Stomach (tissue), 9 donors: ENCODE data around the gene EPS8L1. TPM values are rescaled to one million over a fixed set of nuclear protein-coding genes. Genes with fewer than 3 reads are reported as not detected.

Experiments
- DNase-seq, 2 donors: peaks; one replicate each; pipeline versions ENCODE4 v3.0.0 to v3.0.0-alpha.2; 2013 to 2019
- H3K27ac ChIP-seq, 5 donors: fragments of 200-600 bp in 4 of 5; sonication (generic) in 4 of 5; one replicate each; pipeline ENCODE4 v1.5.1; 2013 to 2019; ENCODE audit warnings: mild to moderate bottlenecking in 1 of 5, moderate library complexity in 1 of 5
- H3K27me3 ChIP-seq, 3 donors: fragments of 200-600 bp; sonication (generic); one replicate each; pipeline ENCODE4 v1.5.1; 2017 to 2019; ENCODE audit warnings: mixed run types in 1 of 3
- H3K36me3 ChIP-seq, 4 donors: fragments of 200-600 bp; sonication (generic); 1 replicate in 3 of 4; 2 replicates in 1 of 4; pipeline ENCODE4 v1.5.1; 2016 to 2019
- H3K4me1 ChIP-seq, 4 donors: fragments of 200-600 bp; sonication (generic); one replicate each; pipeline ENCODE4 v1.5.1; 2016 to 2019
- H3K4me3 ChIP-seq, 4 donors: fragments of 200-600 bp; sonication (generic) in 3 of 4; one replicate each; pipeline ENCODE4 v1.5.1; 2016 to 2019; ENCODE audit warnings: mild to moderate bottlenecking in 1 of 4
- H3K9me3 ChIP-seq, 4 donors: fragments of 200-600 bp; sonication (generic); one replicate each; pipeline ENCODE4 v1.5.1; 2016 to 2019
- EP300 ChIP-seq: sonication (generic); formaldehyde crosslinking; IDR thresholded peaks from one replicate; pipeline ENCODE4 v1.6.1; 2017; ENCODE audit warnings: antibody characterized with exemption
- POLR2A ChIP-seq, 4 donors: fragments of 450-650 bp; IDR thresholded peaks; one replicate each; pipeline ENCODE4 v1.6.1; 2016; ENCODE audit warnings: antibody characterized with exemption in 4 of 4, control low read depth in 2 of 4, mild to moderate bottlenecking in 1 of 4, moderate library complexity in 1 of 4
- POLR2AphosphoS5 ChIP-seq, 3 donors: sonication (generic); formaldehyde crosslinking; IDR thresholded peaks; one replicate each; pipeline ENCODE4 v1.6.1; 2016; ENCODE audit warnings: antibody characterized with exemption in 3 of 3
- WGBS, 5 donors: extraction: QIAGEN DNeasy Blood & Tissue Kit in 3 of 5; methylation state at CpG; one replicate each; pipeline versions ENCODE4 v1.1.5 to v1.1.7; 2013 to 2018; 5-methylcytosine and 5-hydroxymethylcytosine counted together
- intact Hi-C: fragments of 100-400 bp; cut with DNase I; formaldehyde crosslinking; loops from one replicate; pipeline ENCODE4 v1.15.1; 2023; ENCODE audit warnings: low total_unique reads
- polyA plus RNA-seq, 3 donors: library from polyadenylated mRNA; stranded (reverse); fragments of 200-250 nt; gene quantifications; one replicate each; pipeline ENCODE4 v1.2.3, GENCODE V29; 2013
- total RNA-seq, 5 donors: library from RNA; depleted of rRNA; stranded (reverse); fragments of >200 nt; gene quantifications; one replicate each; pipeline versions ENCODE4 v1.1.0 to v1.2.3, GENCODE V29; 2014 to 2016
- TF ChIP-seq, protein P1 (sequence below), 7 experiments: fragments of 450-650 bp in 4 of 7; fragments of 200-600 bp in 3 of 7; sonication (generic) in 3 of 7; IDR thresholded peaks; one replicate each; pipeline ENCODE4 v1.5.1; 2016 to 2019; ENCODE audit warnings: antibody characterized with exemption in 7 of 7, control low read depth in 2 of 7, mild to moderate bottlenecking in 1 of 7
- donor health status: healthy with polysubstance abuse.
- donor health status: Bipolar disorder and iron deficiency.
- donor health status: healthy.

EPS8L1 gene
- total and polyA plus RNA-seq, 8 donors, result 32.3 to 320 (median 101) TPM

DNA sequence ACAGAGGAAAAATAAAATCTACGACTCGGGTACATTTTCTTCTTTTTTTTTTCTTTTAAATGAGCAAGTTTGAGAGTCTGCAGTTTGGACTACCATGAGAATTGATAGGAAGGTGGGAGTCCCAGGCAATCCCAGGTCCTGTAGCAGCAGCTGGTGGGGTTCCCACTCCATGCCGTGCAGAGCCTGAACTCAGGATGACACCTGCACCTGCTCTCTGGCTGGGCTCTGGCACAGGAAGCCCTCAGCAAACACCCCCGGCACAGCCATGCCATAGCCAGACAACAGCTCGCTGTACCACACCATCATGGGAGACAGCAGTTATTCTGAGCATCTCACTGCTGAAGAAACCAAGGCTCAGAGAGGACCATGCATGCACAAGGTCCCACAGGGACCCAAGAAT lies 31.4 kb upstream of the EPS8L1 start:
- intact Hi-C loops, result no loop called here
- no peak for DNase-seq
- Histone ChIP-seq H3K27me3 (no peaks in the 10 kb centered on the region), H3K9me3 (no peaks in the 10 kb centered on the region), H3K27ac (no peak overlapping the region), H3K4me3 (no peak overlapping the region), H3K36me3 (peaks cover 46 to 87% (median 83%) of the 10 kb centered on the region in 4 donors), H3K4me1 (no peaks in the 10 kb centered on the region)
- TF ChIP-seq, protein P1, sequence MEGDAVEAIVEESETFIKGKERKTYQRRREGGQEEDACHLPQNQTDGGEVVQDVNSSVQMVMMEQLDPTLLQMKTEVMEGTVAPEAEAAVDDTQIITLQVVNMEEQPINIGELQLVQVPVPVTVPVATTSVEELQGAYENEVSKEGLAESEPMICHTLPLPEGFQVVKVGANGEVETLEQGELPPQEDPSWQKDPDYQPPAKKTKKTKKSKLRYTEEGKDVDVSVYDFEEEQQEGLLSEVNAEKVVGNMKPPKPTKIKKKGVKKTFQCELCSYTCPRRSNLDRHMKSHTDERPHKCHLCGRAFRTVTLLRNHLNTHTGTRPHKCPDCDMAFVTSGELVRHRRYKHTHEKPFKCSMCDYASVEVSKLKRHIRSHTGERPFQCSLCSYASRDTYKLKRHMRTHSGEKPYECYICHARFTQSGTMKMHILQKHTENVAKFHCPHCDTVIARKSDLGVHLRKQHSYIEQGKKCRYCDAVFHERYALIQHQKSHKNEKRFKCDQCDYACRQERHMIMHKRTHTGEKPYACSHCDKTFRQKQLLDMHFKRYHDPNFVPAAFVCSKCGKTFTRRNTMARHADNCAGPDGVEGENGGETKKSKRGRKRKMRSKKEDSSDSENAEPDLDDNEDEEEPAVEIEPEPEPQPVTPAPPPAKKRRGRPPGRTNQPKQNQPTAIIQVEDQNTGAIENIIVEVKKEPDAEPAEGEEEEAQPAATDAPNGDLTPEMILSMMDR (IDR thresholded peaks at IDR 0.05), result no peak
- WGBS, 5 donors, result 85 to 97% (median 92%) methylated on average over 5 of the region's 5 CpGs

DNA sequence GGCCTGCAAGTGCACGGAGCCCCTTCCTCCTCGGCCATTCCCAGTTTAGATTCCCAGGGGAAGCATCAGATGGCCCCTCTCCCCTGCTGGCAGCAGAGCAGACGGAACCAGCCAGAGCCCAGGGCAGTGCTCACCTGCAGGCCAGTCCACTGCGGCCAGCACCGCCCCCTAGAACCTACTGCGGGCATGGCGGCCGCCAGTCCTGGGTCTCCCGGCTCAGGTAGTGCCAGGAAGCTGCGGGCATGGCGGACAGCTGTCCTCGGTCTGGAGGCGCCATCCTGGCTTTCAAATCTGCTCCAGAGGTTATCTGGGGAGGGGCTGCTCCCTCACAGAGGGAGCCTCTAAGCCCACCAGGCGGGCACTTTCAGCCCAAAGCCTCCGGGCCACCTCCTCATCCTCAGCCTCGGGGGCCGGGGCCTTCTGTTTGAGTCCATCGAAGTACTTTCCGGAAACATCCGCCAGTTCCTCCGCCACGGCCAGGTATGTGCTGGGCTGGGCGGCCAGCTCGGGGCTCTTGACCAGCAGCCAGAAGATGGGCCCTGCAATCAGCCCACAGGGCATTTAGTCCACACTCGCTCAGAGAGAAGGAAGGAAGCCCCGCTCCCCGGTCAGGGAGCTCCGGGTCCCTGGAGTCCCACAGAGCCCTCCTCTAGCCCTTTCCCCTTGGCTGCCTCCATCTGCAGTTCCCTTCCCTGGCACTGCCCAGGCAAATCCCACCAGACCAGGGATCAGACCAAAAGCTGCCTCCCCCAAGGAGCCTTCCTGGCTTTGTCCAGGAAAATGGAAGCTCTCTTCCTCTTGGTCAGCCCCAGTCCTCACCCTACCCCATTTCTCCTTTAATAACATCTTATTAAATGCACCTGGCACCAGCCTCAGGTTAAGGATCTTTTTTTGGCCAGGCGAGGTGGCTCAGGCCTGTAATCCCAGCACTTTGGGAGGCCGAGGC lies 30.6 kb upstream of the EPS8L1 start:
- peaks cover 46 to 95% (median 90%) of the 10 kb centered on the region in 4 donors for H3K36me3 ChIP-seq
- H3K4me3 ChIP-seq, result no peak overlapping the region
- no peaks in the 10 kb centered on the region for H3K4me1 ChIP-seq
- H3K27me3 ChIP-seq, result no peaks in the 10 kb centered on the region
- TF ChIP-seq POLR2AphosphoS5 (IDR thresholded peaks at IDR 0.05) (no peak), POLR2A (IDR thresholded peaks at IDR 0.05) (no peak), EP300 (no peak)
- TF ChIP-seq, protein P1 (IDR thresholded peaks at IDR 0.05), result no peak
- no peak overlapping the region for H3K27ac ChIP-seq
- no peak for DNase-seq
- 94 to 97% (median 96%) methylated on average over 23 to 30 of the region's 30 CpGs for WGBS, 5 donors
- no peaks in the 10 kb centered on the region for H3K9me3 ChIP-seq
- intact Hi-C loops, result no loop called here

DNA sequence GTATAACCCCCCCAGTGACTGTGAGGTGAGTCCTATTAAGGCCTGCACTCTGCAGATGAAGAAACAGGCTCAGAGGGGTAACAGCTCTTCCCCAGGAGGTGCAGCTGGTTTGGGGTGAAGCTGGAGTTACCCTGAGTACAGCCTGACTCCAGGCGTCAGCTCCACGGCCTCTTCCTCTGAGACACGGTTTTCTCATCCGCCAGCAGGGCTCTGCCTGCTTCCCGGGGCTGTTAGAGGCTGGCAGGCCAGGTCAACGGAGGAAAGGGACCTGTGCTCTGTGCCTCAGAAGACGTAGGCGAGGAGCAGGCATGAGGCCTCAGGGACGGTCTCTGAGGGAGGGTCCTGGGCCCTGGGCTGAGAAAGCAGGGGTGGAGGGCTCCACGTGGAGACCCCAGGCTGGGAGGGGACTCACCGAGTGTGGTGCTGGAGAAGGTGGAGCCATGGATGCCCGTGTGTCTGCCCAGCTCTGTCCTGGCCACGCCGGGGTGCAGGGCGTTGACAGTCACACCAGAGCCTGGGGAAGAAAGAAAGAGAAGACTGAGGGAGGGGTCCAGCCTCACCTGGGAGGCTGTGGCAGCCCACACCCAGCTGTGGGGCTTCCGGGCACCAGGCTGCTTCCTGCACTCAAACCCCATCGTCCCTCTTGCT lies 28.6 kb upstream of the EPS8L1 start:
- H3K27ac ChIP-seq, result no peak overlapping the region
- TF ChIP-seq, protein P1 (IDR thresholded peaks at IDR 0.05), result no peak
- TF ChIP-seq POLR2A (IDR thresholded peaks at IDR 0.05) (no peak), POLR2AphosphoS5 (IDR thresholded peaks at IDR 0.05) (no peak), EP300 (no peak)
- peaks cover 59 to 100% (median 99%) of the 10 kb centered on the region in 4 donors for H3K36me3 ChIP-seq
- no peak for DNase-seq
- H3K4me1 ChIP-seq, result no peaks in the 10 kb centered on the region
- WGBS, 5 donors, result 87 to 95% (median 92%) methylated on average over 17 of the region's 17 CpGs
- no peak overlapping the region for H3K4me3 ChIP-seq
- H3K27me3 ChIP-seq, result no peaks in the 10 kb centered on the region
- no peaks in the 10 kb centered on the region for H3K9me3 ChIP-seq
- intact Hi-C loops, result no loop called here

DNA sequence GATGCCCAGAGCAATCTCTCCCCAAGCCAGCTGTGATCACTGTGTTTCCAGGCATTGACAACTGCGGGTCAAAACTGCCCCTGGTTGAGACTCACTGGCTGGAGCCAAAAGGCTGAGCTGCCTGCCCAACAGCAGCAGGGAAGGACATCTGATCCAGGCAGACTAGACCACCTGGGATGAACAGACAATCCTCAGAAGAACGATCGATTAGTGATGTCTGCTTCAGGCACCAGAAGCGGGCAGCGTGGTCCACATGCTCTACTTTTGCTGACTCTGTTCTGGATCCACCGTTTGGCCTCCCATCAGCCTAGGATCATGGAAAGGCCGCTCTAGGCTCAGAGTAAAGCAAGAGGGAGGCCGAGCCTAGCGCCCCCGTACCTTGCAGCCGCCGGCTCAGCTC lies 27.7 kb upstream of the EPS8L1 start:
- intact Hi-C loops, result no loop called here
- no peaks in the 10 kb centered on the region for H3K9me3 ChIP-seq
- H3K27ac ChIP-seq, result no peak overlapping the region
- H3K27me3 ChIP-seq, result no peaks in the 10 kb centered on the region
- no peak for DNase-seq
- H3K4me1 ChIP-seq, result no peaks in the 10 kb centered on the region
- 92 to 95% (median 94%) methylated on average over 10 to 12 of the region's 12 CpGs for WGBS, 5 donors
- no peak for TF ChIP-seq POLR2AphosphoS5 (IDR thresholded peaks at IDR 0.05)
- TF ChIP-seq, protein P1 (IDR thresholded peaks at IDR 0.05), result no peak
- TF ChIP-seq EP300, result no peak
- TF ChIP-seq POLR2A (IDR thresholded peaks at IDR 0.05), result no peak
- H3K4me3 ChIP-seq, result no peak overlapping the region
- peaks cover 59 to 100% (median 99%) of the 10 kb centered on the region in 4 donors for H3K36me3 ChIP-seq
